WTC11 (cell line): ENCODE results near the gene FAM149B1.

Source experiments
- CREM ChIP-seq: sonication (generic); formaldehyde crosslinking; IDR thresholded peaks from 2 replicates; pipeline ENCODE4 v1.8.1; 2022; ENCODE audit warnings: mild to moderate bottlenecking, missing genetic modification reagents, moderate library complexity
- IRF2 ChIP-seq: sonication (generic); formaldehyde crosslinking; IDR thresholded peaks from 2 replicates; pipeline ENCODE4 v1.8.0; 2022; ENCODE audit warnings: low read depth, missing genetic modification reagents, borderline replicate concordance
- TF ChIP-seq, protein P1 (sequence below): sonication (generic); formaldehyde crosslinking; IDR thresholded peaks from 2 replicates; pipeline ENCODE4 v1.8.0; 2023; ENCODE audit warnings: missing genetic modification reagents, mild to moderate bottlenecking, borderline replicate concordance
- TF ChIP-seq, protein P2 (sequence below): fragments of 200-600 bp; IDR thresholded peaks from 2 replicates; pipeline ENCODE4 v1.8.0; 2022; ENCODE audit warnings: antibody characterized with exemption
- TF ChIP-seq, protein P3 (sequence below): sonication (generic); formaldehyde crosslinking; conservative IDR thresholded peaks from 2 replicates; pipeline ENCODE4 v1.8.1; 2023; ENCODE audit warnings: mild to moderate bottlenecking, low read depth, missing genetic modification reagents, moderate library complexity

DNA sequence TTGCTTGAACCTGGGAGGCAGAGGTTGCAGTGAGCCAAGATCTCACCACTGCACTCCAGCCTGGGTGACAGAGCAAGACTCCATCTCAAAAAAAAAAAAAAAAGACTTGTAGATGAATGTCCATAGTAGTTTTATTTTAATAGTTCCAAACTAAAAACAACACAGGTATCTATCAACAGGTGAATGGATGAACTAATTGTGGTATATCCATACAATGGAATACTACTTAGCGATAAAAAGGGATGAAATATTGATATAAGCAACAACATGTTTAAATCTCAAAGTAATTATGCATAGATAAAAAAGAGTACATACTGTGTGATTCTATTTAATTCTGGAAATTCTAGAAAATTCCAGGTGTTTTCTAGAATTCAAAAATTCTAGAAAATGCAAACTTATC lies 122.0 kb downstream of the FAM149B1 start:
- TF ChIP-seq IRF2 (CRISPR knock-in tag) (no peak), CREM (CRISPR knock-in tag) (no peak)
- TF ChIP-seq, protein P1, sequence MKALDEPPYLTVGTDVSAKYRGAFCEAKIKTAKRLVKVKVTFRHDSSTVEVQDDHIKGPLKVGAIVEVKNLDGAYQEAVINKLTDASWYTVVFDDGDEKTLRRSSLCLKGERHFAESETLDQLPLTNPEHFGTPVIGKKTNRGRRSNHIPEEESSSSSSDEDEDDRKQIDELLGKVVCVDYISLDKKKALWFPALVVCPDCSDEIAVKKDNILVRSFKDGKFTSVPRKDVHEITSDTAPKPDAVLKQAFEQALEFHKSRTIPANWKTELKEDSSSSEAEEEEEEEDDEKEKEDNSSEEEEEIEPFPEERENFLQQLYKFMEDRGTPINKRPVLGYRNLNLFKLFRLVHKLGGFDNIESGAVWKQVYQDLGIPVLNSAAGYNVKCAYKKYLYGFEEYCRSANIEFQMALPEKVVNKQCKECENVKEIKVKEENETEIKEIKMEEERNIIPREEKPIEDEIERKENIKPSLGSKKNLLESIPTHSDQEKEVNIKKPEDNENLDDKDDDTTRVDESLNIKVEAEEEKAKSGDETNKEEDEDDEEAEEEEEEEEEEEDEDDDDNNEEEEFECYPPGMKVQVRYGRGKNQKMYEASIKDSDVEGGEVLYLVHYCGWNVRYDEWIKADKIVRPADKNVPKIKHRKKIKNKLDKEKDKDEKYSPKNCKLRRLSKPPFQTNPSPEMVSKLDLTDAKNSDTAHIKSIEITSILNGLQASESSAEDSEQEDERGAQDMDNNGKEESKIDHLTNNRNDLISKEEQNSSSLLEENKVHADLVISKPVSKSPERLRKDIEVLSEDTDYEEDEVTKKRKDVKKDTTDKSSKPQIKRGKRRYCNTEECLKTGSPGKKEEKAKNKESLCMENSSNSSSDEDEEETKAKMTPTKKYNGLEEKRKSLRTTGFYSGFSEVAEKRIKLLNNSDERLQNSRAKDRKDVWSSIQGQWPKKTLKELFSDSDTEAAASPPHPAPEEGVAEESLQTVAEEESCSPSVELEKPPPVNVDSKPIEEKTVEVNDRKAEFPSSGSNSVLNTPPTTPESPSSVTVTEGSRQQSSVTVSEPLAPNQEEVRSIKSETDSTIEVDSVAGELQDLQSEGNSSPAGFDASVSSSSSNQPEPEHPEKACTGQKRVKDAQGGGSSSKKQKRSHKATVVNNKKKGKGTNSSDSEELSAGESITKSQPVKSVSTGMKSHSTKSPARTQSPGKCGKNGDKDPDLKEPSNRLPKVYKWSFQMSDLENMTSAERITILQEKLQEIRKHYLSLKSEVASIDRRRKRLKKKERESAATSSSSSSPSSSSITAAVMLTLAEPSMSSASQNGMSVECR (CRISPR knock-in tag) = no peak
- TF ChIP-seq, protein P2, sequence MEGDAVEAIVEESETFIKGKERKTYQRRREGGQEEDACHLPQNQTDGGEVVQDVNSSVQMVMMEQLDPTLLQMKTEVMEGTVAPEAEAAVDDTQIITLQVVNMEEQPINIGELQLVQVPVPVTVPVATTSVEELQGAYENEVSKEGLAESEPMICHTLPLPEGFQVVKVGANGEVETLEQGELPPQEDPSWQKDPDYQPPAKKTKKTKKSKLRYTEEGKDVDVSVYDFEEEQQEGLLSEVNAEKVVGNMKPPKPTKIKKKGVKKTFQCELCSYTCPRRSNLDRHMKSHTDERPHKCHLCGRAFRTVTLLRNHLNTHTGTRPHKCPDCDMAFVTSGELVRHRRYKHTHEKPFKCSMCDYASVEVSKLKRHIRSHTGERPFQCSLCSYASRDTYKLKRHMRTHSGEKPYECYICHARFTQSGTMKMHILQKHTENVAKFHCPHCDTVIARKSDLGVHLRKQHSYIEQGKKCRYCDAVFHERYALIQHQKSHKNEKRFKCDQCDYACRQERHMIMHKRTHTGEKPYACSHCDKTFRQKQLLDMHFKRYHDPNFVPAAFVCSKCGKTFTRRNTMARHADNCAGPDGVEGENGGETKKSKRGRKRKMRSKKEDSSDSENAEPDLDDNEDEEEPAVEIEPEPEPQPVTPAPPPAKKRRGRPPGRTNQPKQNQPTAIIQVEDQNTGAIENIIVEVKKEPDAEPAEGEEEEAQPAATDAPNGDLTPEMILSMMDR = no peak
- TF ChIP-seq, protein P3, sequence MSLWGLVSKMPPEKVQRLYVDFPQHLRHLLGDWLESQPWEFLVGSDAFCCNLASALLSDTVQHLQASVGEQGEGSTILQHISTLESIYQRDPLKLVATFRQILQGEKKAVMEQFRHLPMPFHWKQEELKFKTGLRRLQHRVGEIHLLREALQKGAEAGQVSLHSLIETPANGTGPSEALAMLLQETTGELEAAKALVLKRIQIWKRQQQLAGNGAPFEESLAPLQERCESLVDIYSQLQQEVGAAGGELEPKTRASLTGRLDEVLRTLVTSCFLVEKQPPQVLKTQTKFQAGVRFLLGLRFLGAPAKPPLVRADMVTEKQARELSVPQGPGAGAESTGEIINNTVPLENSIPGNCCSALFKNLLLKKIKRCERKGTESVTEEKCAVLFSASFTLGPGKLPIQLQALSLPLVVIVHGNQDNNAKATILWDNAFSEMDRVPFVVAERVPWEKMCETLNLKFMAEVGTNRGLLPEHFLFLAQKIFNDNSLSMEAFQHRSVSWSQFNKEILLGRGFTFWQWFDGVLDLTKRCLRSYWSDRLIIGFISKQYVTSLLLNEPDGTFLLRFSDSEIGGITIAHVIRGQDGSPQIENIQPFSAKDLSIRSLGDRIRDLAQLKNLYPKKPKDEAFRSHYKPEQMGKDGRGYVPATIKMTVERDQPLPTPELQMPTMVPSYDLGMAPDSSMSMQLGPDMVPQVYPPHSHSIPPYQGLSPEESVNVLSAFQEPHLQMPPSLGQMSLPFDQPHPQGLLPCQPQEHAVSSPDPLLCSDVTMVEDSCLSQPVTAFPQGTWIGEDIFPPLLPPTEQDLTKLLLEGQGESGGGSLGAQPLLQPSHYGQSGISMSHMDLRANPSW = no peak
